Measurements from ENCODE around the gene FOXJ1.
A peak's percentile ranks its signal among the peaks of the same experiment; 100 is the strongest.

FOXJ1 gene

DNA sequence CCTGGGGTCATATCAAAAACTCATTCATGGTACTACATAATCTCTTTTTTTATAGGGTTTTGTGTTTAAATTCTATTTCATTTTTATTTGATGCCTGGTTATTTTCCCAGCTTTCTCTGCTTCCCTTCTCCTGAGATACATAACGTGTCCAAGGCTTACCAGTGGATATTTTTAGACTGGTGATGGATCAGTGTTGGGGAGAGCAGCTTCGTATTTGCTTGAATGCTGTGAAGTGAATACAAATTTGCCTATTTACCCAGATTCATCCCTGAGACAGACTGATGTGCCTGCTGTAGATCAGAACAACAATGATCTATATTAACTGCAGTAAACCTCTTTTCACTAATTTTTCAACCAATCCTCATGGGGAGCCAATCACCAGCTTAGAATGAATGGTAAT, 43.2 kb upstream of the FOXJ1 start:
- TF ChIP-seq TAF1 (IDR thresholded peaks at IDR 0.05; ENCODE audit: borderline replicate concordance, insufficient read depth, low read length) (no peak), FOXP2 (optimal IDR thresholded peaks at IDR 0.05; ENCODE audit: borderline replicate concordance, extremely low read depth, extremely low read length, insufficient read depth) (no peak), POLR2AphosphoS5 (IDR thresholded peaks at IDR 0.05; ENCODE audit: low read depth, low read length) (no peak), SIN3A (IDR thresholded peaks at IDR 0.05; ENCODE audit: borderline replicate concordance, insufficient read depth, low read length) (no peak)
- TF ChIP-seq, protein P1, sequence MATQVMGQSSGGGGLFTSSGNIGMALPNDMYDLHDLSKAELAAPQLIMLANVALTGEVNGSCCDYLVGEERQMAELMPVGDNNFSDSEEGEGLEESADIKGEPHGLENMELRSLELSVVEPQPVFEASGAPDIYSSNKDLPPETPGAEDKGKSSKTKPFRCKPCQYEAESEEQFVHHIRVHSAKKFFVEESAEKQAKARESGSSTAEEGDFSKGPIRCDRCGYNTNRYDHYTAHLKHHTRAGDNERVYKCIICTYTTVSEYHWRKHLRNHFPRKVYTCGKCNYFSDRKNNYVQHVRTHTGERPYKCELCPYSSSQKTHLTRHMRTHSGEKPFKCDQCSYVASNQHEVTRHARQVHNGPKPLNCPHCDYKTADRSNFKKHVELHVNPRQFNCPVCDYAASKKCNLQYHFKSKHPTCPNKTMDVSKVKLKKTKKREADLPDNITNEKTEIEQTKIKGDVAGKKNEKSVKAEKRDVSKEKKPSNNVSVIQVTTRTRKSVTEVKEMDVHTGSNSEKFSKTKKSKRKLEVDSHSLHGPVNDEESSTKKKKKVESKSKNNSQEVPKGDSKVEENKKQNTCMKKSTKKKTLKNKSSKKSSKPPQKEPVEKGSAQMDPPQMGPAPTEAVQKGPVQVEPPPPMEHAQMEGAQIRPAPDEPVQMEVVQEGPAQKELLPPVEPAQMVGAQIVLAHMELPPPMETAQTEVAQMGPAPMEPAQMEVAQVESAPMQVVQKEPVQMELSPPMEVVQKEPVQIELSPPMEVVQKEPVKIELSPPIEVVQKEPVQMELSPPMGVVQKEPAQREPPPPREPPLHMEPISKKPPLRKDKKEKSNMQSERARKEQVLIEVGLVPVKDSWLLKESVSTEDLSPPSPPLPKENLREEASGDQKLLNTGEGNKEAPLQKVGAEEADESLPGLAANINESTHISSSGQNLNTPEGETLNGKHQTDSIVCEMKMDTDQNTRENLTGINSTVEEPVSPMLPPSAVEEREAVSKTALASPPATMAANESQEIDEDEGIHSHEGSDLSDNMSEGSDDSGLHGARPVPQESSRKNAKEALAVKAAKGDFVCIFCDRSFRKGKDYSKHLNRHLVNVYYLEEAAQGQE (IDR thresholded peaks at IDR 0.05; ENCODE audit: insufficient read depth in 1 of 2, low read depth in 2 of 2, low read length in 2 of 2): no peak

DNA sequence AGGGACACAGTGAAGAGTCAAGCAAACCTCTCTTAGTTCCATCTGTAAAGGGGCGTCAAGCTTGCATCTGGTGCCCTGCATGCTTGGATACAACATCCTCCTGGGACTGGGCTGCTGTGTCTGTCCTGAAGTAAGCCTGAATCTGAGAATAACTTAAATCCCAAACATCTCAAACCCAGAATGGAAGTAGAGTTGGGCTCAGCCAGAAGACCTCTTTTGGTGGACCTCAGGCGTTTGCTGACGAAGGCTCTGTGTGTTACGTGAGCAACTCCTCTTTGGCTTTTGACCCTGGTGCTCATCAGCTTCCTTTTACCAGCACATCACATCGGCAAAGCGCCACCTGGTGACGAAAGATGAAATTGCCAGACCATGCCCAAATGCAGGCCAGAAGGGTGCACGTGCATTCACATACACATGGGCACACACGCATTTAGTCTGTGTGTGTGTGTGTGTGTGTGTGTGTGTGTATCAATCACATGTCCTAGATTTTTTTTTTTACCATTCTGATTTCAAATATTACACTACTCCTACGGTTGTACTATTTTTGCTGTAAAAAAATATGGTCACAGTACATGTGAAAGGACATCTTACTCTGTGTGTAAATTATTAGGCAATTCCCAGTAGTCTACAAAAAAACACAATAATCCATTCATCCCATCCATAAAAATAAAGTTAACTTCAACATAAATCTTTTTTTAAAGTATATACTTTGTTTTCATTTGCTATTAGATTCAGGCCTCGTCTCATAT, 41.1 kb upstream of the FOXJ1 start:
- TF ChIP-seq POLR2AphosphoS5 (IDR thresholded peaks at IDR 0.05; ENCODE audit: low read depth, low read length) (no peak), SIN3A (IDR thresholded peaks at IDR 0.05; ENCODE audit: borderline replicate concordance, insufficient read depth, low read length) (no peak), TAF1 (IDR thresholded peaks at IDR 0.05; ENCODE audit: borderline replicate concordance, insufficient read depth, low read length) (no peak), FOXP2 (optimal IDR thresholded peaks at IDR 0.05; ENCODE audit: borderline replicate concordance, extremely low read depth, extremely low read length, insufficient read depth) (peak; percentile 34)
- TF ChIP-seq, protein P1 (IDR thresholded peaks at IDR 0.05; ENCODE audit: insufficient read depth in 1 of 2, low read depth in 2 of 2, low read length in 2 of 2): no peak

DNA sequence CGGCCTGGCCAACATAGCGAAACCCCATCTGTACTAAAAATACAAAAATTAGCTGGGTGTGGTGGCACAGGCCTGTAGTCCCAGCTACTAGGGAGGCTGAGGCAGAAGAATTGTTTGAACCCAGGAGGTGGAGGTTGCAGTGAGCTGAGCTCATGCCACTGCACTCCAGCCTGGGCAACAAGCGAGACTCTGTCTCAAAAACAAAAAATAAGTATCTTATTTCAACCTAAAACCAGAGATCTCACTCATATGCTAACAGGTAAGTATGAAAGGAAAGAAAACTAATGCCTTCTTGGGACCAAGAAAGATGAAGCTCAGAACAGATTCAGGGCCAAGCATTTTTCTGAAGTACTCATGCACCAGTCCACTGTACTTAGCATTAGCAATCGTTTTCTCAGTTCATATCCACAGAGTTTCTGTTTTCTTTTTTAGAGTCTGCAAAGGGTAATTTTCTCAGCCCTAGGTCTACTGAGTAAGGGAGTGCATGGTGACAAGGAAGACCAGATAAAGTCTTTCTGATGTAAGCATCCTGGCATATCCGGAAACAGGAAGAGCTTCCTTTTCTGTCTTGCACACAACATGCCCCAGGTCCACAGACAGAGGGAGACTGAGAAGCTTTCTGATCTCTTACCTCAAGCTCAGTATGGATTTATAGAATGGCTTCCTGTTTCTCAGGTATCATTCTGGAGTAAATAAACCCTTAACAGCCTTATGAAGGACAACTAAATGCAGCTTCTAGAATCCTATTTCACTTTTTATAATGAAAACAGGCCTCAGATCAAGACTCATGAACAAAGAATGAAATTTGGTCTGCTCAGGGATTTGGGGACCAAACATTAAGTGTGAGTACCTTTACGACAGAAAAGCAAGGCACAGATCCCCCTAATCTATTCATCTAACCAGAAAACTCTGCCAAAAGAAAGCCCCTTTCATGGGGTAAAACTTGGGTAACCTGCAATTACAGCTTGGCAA, 38.7 kb upstream of the FOXJ1 start:
- TF ChIP-seq POLR2AphosphoS5 (IDR thresholded peaks at IDR 0.05; ENCODE audit: low read depth, low read length): peak; percentile 24; the same call in 1 of the 2 replicates
- TF ChIP-seq, protein P1 (IDR thresholded peaks at IDR 0.05; ENCODE audit: insufficient read depth in 1 of 2, low read depth in 2 of 2, low read length in 2 of 2): no peak
- TF ChIP-seq FOXP2 (optimal IDR thresholded peaks at IDR 0.05; ENCODE audit: borderline replicate concordance, extremely low read depth, extremely low read length, insufficient read depth): no peak
- no peak for TF ChIP-seq TAF1 (IDR thresholded peaks at IDR 0.05; ENCODE audit: borderline replicate concordance, insufficient read depth, low read length)
- TF ChIP-seq SIN3A (IDR thresholded peaks at IDR 0.05; ENCODE audit: borderline replicate concordance, insufficient read depth, low read length): no peak

DNA sequence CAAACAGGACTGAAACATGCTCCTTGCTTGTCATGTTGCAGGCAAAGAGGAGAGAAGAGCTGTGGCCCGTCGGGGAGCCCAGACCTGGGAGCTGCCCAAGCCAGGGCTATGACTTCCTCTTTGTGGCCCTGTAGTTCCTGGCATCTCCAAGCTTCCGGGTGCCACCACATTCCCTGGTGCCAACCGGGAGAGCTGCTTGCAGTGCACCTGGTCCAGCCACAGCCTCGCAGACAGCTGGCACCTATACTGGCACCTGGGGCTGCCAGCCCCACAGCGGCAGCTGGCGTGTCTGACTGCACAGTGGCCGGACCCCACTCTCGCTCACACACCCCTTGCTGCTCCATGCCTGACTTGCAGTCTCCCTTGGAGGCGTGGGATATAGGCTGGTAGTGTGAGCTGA, 37.1 kb upstream of the FOXJ1 start:
- TF ChIP-seq POLR2AphosphoS5 (IDR thresholded peaks at IDR 0.05; ENCODE audit: low read depth, low read length): no peak
- TF ChIP-seq TAF1 (IDR thresholded peaks at IDR 0.05; ENCODE audit: borderline replicate concordance, insufficient read depth, low read length): no peak
- TF ChIP-seq FOXP2 (optimal IDR thresholded peaks at IDR 0.05; ENCODE audit: borderline replicate concordance, extremely low read depth, extremely low read length, insufficient read depth): no peak

Measured in PFSK-1 (cell line).